Osteoblast (primary cell): ENCODE data around the gene CCDC85C. TPM values are rescaled to one million over a fixed set of nuclear protein-coding genes. Genes with fewer than 3 reads are reported as not detected.

Experiments used
- DNase-seq: peaks from one replicate; pipeline ENCODE4 v3.0.0; 2011; ENCODE audit warnings: low spot score, mixed read lengths; ENCODE audit not compliant: insufficient read length; ENCODE audit errors: missing footprints
- H2AFZ ChIP-seq: 2 replicates; pipeline ENCODE4 v1.6.0; 2011; ENCODE audit warnings: mild to moderate bottlenecking, low read length
- H3K27ac ChIP-seq: 2 replicates; pipeline ENCODE4 v1.5.1; 2011; ENCODE audit warnings: mild to moderate bottlenecking, low read depth, low read length, moderate library complexity
- H3K27me3 ChIP-seq: 2 replicates; pipeline ENCODE4 v1.6.0; 2012; ENCODE audit warnings: mild to moderate bottlenecking, control low read depth, inconsistent platforms, low read length, moderate library complexity; ENCODE audit not compliant: insufficient read depth
- H3K36me3 ChIP-seq: 2 replicates; pipeline ENCODE4 v1.5.1; 2011; ENCODE audit warnings: mild to moderate bottlenecking, low read length, control low read depth, moderate library complexity; ENCODE audit not compliant: insufficient read depth
- H3K4me1 ChIP-seq: 2 replicates; pipeline ENCODE4 v1.5.1; 2011; ENCODE audit warnings: mild to moderate bottlenecking, low read length, control low read depth, moderate library complexity; ENCODE audit not compliant: insufficient read depth
- H3K4me2 ChIP-seq: 2 replicates; pipeline ENCODE4 v1.6.0; 2011; ENCODE audit warnings: mild to moderate bottlenecking, low read length; ENCODE audit not compliant: insufficient read depth
- H3K4me3 ChIP-seq: fragments of 200-600 bp; sonication (generic); 3 replicates; pipeline ENCODE4 v1.5.1; 2012; ENCODE audit warnings: mild to moderate bottlenecking, low read length, inconsistent platforms; ENCODE audit not compliant: insufficient read depth
- H3K79me2 ChIP-seq: 2 replicates; pipeline ENCODE4 v1.6.0; 2012; ENCODE audit warnings: mild to moderate bottlenecking, low read length, control low read depth, inconsistent platforms; ENCODE audit not compliant: insufficient read depth
- H3K9me3 ChIP-seq: 2 replicates; pipeline ENCODE4 v1.5.1; 2011; ENCODE audit warnings: low read depth, low read length, control low read depth
- H4K20me1 ChIP-seq: 2 replicates; pipeline ENCODE4 v1.6.0; 2012; ENCODE audit warnings: mild to moderate bottlenecking, low read length, control low read depth; ENCODE audit not compliant: insufficient read depth
- CTCF ChIP-seq: IDR thresholded peaks from 2 replicates; pipeline ENCODE4 v1.5.1; 2011; ENCODE audit warnings: mild to moderate bottlenecking, low read depth, low read length, moderate library complexity; ENCODE audit errors: extremely low read depth
- total RNA-seq: library from RNA; depleted of rRNA; stranded (reverse); fragments of >200 nt; gene quantifications from 2 replicates; pipeline ENCODE4 v1.2.3, GENCODE V29; 2012

The CCDC85C gene
- total RNA-seq, 1 donor, result 3.6 TPM

DNA sequence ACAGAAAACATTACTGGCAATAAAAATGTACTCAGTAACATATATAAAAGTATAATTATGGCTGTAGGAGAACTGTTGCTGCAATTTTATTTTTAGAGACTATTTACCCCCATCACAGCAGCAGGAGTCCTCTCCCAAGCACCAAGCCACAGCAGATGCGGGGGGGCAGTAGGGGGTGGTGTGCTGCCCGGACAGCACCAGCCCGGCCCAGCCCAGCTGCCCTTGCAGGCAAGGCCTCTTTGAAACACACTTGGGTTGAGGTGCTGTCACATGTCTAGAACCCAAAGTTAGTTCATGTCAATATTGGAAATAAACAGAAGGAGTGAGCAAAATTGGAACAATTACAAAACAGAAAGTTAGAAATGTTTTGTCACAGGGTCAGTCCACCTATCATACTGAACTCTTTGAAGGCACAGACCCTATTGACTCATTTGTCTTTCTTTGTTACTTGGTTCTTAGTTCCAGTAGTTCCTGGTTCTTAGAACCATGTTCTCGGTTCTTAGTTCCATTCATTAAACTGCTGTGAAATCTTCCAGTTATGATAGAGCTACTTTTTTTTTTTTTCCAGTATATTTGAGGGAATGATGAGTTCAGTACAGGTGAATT, 100.1 kb downstream of the CCDC85C start:
- Histone ChIP-seq H3K9me3 (no peaks in the 10 kb centered on the region), H3K4me3 (no peak overlapping the region), H3K36me3 (peaks cover 87% of the 10 kb centered on the region), H3K4me2 (no peak overlapping the region), H2AFZ (no peak overlapping the region), H3K4me1 (no peaks in the 10 kb centered on the region), H4K20me1 (peaks cover 6% of the 10 kb centered on the region), H3K27ac (no peak overlapping the region), H3K79me2 (peaks cover 3% of the 10 kb centered on the region), H3K27me3 (no peaks in the 10 kb centered on the region)
- no peak for DNase-seq
- TF ChIP-seq CTCF, result no peak

DNA sequence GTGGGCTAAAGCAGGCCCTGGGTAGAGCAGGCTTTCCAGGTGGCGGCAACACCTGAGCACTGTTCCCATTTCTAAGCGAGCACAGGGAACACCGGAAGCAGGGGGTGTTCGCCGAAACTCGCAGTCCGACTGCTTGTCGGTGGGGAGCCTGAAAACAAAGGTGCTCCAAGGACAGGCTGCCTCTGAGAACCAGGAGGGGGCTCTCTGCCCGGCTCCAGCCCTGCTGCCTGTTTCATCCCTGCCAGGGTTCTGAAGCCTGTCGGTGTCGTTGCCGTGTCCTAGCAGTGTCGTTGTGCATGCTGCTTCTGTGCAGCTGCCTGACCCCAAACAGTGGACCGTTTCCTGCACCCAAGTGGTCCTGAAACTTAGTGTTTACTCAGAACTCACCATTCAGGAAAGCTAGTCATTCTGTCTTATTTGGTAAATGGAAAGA, 101.0 kb downstream of the CCDC85C start:
- Histone ChIP-seq H3K9me3 (no peaks in the 10 kb centered on the region), H3K4me3 (no peak overlapping the region), H3K36me3 (peaks cover 85% of the 10 kb centered on the region), H4K20me1 (peaks cover 2% of the 10 kb centered on the region), H3K4me1 (no peaks in the 10 kb centered on the region), H2AFZ (no peak overlapping the region), H3K79me2 (peaks cover 10% of the 10 kb centered on the region), H3K4me2 (no peak overlapping the region), H3K27me3 (no peaks in the 10 kb centered on the region), H3K27ac (no peak overlapping the region)
- DNase-seq, result no peak
- no peak for TF ChIP-seq CTCF

- no peak for DNase-seq
- Histone ChIP-seq H4K20me1 (peaks cover 22% of the 10 kb centered on the region), H3K9me3 (no peaks in the 10 kb centered on the region), H3K27ac (no peak overlapping the region), H3K27me3 (no peaks in the 10 kb centered on the region), H3K36me3 (peaks cover 81% of the 10 kb centered on the region), H3K4me3 (no peak overlapping the region), H3K79me2 (peaks cover 50% of the 10 kb centered on the region), H2AFZ (no peak overlapping the region), H3K4me1 (no peaks in the 10 kb centered on the region), H3K4me2 (no peak overlapping the region)
- TF ChIP-seq CTCF, result no peak
These were observed 106.1 kb downstream of the CCDC85C start for GRCh38 chr14:99497894-99498293.

DNA sequence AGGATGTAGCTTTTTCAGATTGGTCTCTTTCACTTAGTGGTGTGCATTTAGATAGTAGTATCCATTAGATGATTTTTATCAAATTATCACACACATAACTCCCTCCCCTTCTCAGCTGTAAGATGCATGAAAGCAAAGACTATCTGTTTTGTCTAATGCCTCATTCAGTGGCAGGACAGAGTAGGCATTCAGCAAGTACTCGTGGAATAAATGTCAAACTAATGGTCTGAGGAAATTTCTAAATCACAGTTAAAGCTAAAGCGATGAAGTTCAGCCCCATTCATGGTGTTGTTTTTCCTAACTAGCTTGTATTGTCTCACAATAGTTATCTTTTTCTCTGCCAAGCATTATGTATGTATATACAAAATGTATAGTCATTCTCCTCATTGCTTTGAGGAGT, 106.7 kb downstream of the CCDC85C start:
- H3K79me2 ChIP-seq, result peaks cover 56% of the 10 kb centered on the region
- no peak overlapping the region for H2AFZ ChIP-seq
- no peaks in the 10 kb centered on the region for H3K9me3 ChIP-seq
- peaks cover 23% of the 10 kb centered on the region for H4K20me1 ChIP-seq
- TF ChIP-seq CTCF, result no peak
- no peak overlapping the region for H3K4me3 ChIP-seq
- DNase-seq, result no peak
- H3K36me3 ChIP-seq, result peaks cover 80% of the 10 kb centered on the region
- H3K27ac ChIP-seq, result no peak overlapping the region
- H3K4me2 ChIP-seq, result no peak overlapping the region
- no peaks in the 10 kb centered on the region for H3K4me1 ChIP-seq
- H3K27me3 ChIP-seq, result no peaks in the 10 kb centered on the region
